ENCODE data around the gene SLC7A10.

The SLC7A10 gene

DNA sequence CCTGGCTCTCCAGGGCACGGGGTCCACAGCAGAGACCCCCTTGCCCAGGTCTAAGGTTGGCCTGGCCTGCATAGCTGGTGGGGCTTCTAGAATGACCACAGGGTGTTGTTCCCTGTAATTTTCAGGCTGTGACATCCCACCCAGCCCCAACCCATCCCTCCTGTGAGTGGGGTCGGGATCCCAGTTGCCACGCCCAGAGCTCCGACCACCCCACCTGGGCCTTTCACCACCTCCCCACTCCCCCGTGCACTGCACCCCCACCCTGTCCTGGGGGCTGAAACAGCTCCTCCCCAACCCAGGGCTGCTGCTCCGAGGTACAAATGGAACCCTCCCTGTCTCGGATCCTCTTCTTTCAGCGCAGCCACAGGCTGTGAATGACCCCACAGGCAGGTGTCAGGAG is 8.4 kb upstream of the SLC7A10 start:
- DNase-seq (ENCODE audit: low read depth): no peak
- H3K4me3 ChIP-seq (ENCODE audit: low read depth, low read length): no peak overlapping the region
- TF ChIP-seq, protein P1, sequence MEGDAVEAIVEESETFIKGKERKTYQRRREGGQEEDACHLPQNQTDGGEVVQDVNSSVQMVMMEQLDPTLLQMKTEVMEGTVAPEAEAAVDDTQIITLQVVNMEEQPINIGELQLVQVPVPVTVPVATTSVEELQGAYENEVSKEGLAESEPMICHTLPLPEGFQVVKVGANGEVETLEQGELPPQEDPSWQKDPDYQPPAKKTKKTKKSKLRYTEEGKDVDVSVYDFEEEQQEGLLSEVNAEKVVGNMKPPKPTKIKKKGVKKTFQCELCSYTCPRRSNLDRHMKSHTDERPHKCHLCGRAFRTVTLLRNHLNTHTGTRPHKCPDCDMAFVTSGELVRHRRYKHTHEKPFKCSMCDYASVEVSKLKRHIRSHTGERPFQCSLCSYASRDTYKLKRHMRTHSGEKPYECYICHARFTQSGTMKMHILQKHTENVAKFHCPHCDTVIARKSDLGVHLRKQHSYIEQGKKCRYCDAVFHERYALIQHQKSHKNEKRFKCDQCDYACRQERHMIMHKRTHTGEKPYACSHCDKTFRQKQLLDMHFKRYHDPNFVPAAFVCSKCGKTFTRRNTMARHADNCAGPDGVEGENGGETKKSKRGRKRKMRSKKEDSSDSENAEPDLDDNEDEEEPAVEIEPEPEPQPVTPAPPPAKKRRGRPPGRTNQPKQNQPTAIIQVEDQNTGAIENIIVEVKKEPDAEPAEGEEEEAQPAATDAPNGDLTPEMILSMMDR (conservative IDR thresholded peaks at IDR 0.05; ENCODE audit: low read depth, low read length): no peak

DNA sequence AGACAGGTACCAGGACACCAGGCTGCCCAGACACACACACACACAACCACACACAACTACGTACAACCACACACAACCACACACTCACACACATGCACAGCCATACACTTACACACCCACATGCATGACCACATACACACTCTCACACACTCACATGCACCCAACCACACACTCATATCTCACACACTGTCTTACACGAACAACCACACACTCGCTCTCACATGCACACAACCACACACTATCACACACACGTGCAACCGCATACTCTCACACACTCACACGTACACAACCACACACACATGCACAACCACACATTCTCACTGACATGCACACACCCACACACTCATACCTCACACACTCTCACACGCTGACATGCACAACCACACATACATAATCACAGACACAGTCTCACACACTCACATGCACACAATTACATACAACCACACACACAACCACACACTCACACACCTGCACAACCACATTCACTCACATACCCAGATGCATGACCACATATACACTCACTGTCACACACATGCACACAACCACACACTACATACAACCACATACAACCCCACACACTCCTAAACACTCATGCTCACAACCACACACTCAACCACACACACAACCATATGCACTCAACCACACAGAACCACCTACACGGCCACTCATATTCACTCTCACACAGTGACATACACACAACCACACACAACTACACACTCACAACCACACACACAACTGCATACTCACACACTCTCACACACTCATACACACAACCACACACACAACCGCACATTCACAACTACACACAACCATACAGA is 7.6 kb upstream of the SLC7A10 start:
- TF ChIP-seq, protein P1 (conservative IDR thresholded peaks at IDR 0.05; ENCODE audit: low read depth, low read length): no peak
- no peak for DNase-seq (ENCODE audit: low read depth)
- H3K4me3 ChIP-seq (ENCODE audit: low read depth, low read length): no peak overlapping the region

DNA sequence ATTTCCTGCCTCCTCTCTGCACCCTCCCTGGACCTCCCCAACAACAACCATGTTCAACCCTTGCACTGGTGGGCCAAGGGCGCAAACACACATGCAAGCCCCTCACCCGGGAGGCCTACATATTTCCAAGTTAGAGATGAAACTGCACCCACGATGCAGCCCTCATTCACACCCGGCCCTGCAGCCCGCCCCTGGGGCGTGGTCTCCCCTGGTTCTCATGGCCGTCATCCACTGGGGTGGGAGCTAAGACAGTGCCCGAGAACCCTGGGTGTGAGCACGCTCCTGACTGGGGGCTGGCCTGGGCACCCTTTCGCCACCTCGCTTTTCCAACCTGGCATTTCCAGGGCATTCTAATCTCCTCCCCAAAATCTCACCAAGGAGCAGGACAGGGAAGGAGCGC is 7.0 kb upstream of the SLC7A10 start:
- no peak for DNase-seq (ENCODE audit: low read depth)
- H3K4me3 ChIP-seq (ENCODE audit: low read depth, low read length): no peak overlapping the region
- TF ChIP-seq, protein P1 (conservative IDR thresholded peaks at IDR 0.05; ENCODE audit: low read depth, low read length): no peak

DNA sequence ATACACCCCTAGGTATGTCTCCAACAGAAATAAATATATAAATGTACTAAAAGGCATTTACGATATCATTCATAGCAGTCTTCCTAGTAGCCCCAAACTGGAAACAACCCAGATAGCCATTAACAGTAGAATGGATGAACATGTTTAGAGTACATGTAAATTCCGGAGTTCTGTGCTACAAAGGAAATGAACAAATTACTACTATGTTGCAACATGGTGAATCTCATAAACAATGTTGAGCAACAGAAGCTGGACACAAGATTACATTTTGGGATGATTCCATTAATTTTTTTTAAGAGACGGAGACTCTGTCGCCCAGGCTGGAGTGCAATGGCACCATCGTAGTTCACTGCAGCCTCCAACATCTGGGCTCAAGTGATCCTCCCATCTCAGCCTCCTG is 5.9 kb upstream of the SLC7A10 start:
- H3K4me3 ChIP-seq (ENCODE audit: low read depth, low read length): no peak overlapping the region
- TF ChIP-seq, protein P1 (conservative IDR thresholded peaks at IDR 0.05; ENCODE audit: low read depth, low read length): no peak
- peak; percentile 60 for DNase-seq (ENCODE audit: low read depth)

DNA sequence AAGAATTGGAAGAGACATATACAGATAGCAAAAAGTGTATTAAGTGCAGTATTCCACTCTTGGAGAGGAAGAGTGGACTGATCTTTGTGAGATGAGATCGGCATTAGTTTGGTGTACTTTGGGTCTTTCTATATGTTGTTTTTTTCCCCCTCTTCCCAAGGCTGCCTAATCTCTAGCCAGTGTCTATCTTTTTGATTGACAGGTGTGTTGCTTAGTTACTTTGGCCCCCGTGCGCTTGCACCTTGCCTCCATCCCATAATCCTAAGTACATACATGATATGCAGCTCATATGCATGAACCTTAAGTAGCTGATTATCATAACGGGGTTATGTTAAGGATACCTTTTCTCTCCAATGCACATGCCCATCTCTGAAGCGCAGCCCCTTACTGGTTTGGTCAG is 4.3 kb upstream of the SLC7A10 start:
- TF ChIP-seq, protein P1 (conservative IDR thresholded peaks at IDR 0.05; ENCODE audit: low read depth, low read length): no peak
- DNase-seq (ENCODE audit: low read depth): no peak
- no peak overlapping the region for H3K4me3 ChIP-seq (ENCODE audit: low read depth, low read length)

DNA sequence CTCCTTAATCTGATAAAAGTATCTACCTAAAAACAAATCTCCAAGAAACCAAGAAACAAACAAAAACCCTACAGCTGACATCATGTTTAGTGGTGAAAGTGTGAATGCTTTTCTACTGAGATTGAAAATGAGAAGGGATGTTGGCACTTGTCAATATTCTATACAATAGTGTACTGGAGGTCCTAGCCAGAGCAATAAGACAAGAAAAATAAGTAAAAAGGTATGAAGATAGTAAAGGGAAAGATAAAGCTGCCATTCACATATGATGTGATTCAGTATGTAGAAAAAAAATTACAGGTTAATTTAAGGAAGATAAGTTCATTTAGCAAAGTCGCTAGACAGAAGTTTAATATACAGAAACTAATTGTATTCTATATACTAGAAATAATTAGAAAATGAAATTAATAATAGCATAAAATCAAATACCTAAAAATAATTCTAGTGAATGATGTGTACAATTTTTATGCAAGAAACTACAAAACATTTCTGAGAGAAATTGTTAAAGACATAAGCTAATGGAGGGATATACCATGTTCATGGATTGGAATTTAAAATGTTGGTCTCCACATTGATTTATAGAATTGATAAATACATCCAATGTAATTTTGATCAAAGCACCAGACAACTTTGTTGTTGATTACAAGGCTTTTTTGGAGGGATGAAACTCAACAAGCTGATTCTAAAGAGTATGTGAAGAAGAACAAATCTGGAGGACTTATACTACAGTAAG is 2.4 kb upstream of the SLC7A10 start:
- no peak for DNase-seq (ENCODE audit: low read depth)
- TF ChIP-seq, protein P1 (conservative IDR thresholded peaks at IDR 0.05; ENCODE audit: low read depth, low read length): no peak
- no peak overlapping the region for H3K4me3 ChIP-seq (ENCODE audit: low read depth, low read length)
